DOHH2 (cell line): ENCODE measurements around the gene SLC30A1.
A peak's percentile ranks its signal among the peaks of the same experiment; 100 is the strongest.

Experiments used
- H3F3A ChIP-seq: fragments of 200-600 bp; sonication (generic), shearing (Covaris generic); 2 replicates; pipeline ENCODE4 v1.6.0; 2016; ENCODE audit warnings: antibody characterized with exemption, mild to moderate bottlenecking; ENCODE audit not compliant: control insufficient read depth, insufficient read depth
- H3K27ac ChIP-seq: fragments of 200-600 bp; sonication (generic); 2 replicates; pipeline ENCODE4 v1.5.1; 2014; ENCODE audit warnings: low read depth, mild to moderate bottlenecking, low read length, moderate library complexity
- H3K27me3 ChIP-seq: fragments of 200-600 bp; sonication (generic); 2 replicates; pipeline ENCODE4 v1.6.1; 2014; ENCODE audit warnings: mild to moderate bottlenecking, low read length, mixed read lengths; ENCODE audit not compliant: control insufficient read depth
- H3K36me3 ChIP-seq: fragments of 200-600 bp; sonication (generic); 2 replicates; pipeline ENCODE4 v1.6.1; 2014; ENCODE audit warnings: mild to moderate bottlenecking, low read length, moderate library complexity, mixed read lengths; ENCODE audit not compliant: control insufficient read depth
- H3K4me1 ChIP-seq: fragments of 200-600 bp; sonication (generic); 2 replicates; pipeline ENCODE4 v1.6.1; 2014; ENCODE audit warnings: mild to moderate bottlenecking, low read length, mixed read lengths; ENCODE audit not compliant: control insufficient read depth
- H3K4me2 ChIP-seq: fragments of 200-600 bp; sonication (generic); 2 replicates; pipeline ENCODE4 v1.6.0; 2014; ENCODE audit warnings: mild to moderate bottlenecking, low read length, moderate library complexity
- H3K4me3 ChIP-seq: fragments of 200-600 bp; sonication (generic); 2 replicates; pipeline ENCODE4 v1.5.1; 2014; ENCODE audit warnings: mild to moderate bottlenecking, low read length, mixed read lengths
- H3K79me2 ChIP-seq: fragments of 200-600 bp; sonication (generic); 2 replicates; pipeline ENCODE4 v1.6.1; 2014; ENCODE audit warnings: mild to moderate bottlenecking, low read length, mixed read lengths; ENCODE audit not compliant: control insufficient read depth
- H3K9me2 ChIP-seq: fragments of 200-600 bp; sonication (generic); replicated peaks from 2 replicates; pipeline ENCODE4 v1.6.1; 2014; ENCODE audit warnings: mild to moderate bottlenecking, low read length, mixed read lengths; ENCODE audit not compliant: control insufficient read depth
- H3K9me3 ChIP-seq: fragments of 200-600 bp; sonication (generic); 2 replicates; pipeline ENCODE4 v1.6.1; 2014; ENCODE audit warnings: antibody characterized with exemption, low read length, mixed read lengths; ENCODE audit not compliant: control insufficient read depth, insufficient read depth
- H4K20me1 ChIP-seq: fragments of 200-600 bp; sonication (generic); 2 replicates; pipeline ENCODE4 v1.6.0; 2014; ENCODE audit warnings: low read depth, mild to moderate bottlenecking, antibody characterized with exemption, low read length, moderate library complexity; ENCODE audit not compliant: control insufficient read depth, insufficient read depth
- CTCF ChIP-seq: fragments of 200-600 bp; sonication (generic); IDR thresholded peaks from one replicate; pipeline ENCODE4 v1.5.1; 2014; ENCODE audit warnings: antibody characterized with exemption, mild to moderate bottlenecking, low read depth, low read length; ENCODE audit not compliant: poor library complexity, severe bottlenecking
- EZH2phosphoT487 ChIP-seq: fragments of 200-600 bp; sonication (generic); IDR thresholded peaks from 2 replicates; pipeline ENCODE4 v1.6.1; 2017; ENCODE audit warnings: borderline replicate concordance, mild to moderate bottlenecking, antibody characterized with exemption, low read length, moderate library complexity, mixed read lengths

The SLC30A1 gene

GRCh38 chr1:211591980-211592493, 13.1 kb upstream of the SLC30A1 start:
- no peaks in the 10 kb centered on the region for H3K79me2 ChIP-seq

GRCh38 chr1:211589782-211590721, 11.1 kb upstream of the SLC30A1 start:
- no peak overlapping the region for H3K27ac ChIP-seq
- no peak overlapping the region for H3K4me3 ChIP-seq
- H3K36me3 ChIP-seq: no peaks in the 10 kb centered on the region
- peak overlapping the region; percentile 30 for H3K4me2 ChIP-seq
- no peaks in the 10 kb centered on the region for H3K9me2 ChIP-seq
- no peaks in the 10 kb centered on the region for H4K20me1 ChIP-seq
- no peaks in the 10 kb centered on the region for H3F3A ChIP-seq
- H3K4me1 ChIP-seq: peaks cover 14% of the 10 kb centered on the region
- no peaks in the 10 kb centered on the region for H3K9me3 ChIP-seq
- H3K79me2 ChIP-seq: no peaks in the 10 kb centered on the region
- H3K27me3 ChIP-seq: no peaks in the 10 kb centered on the region
- TF ChIP-seq EZH2phosphoT487 (no peak), CTCF (no peak)

More at GRCh38 chr1:211591980-211592493, 13.1 kb upstream of the SLC30A1 start:
- no peaks in the 10 kb centered on the region for H3K9me3 ChIP-seq
- H3K36me3 ChIP-seq: no peaks in the 10 kb centered on the region
- peaks cover 7% of the 10 kb centered on the region; the same call in 1 of the 2 replicates for H3K27me3 ChIP-seq
- no peaks in the 10 kb centered on the region for H3K9me2 ChIP-seq
- H3F3A ChIP-seq: no peaks in the 10 kb centered on the region
- H4K20me1 ChIP-seq: no peaks in the 10 kb centered on the region
- no peak overlapping the region for H3K4me2 ChIP-seq
- no peak overlapping the region for H3K27ac ChIP-seq
- H3K4me3 ChIP-seq: no peak overlapping the region
- H3K4me1 ChIP-seq: peaks cover 14% of the 10 kb centered on the region
- TF ChIP-seq EZH2phosphoT487: no peak
- TF ChIP-seq CTCF: no peak

GRCh38 chr1:211588711-211589110, 9.8 kb upstream of the SLC30A1 start:
- TF ChIP-seq CTCF (no peak), EZH2phosphoT487 (no peak)
- Histone ChIP-seq H3K4me1 (peaks cover 14% of the 10 kb centered on the region), H4K20me1 (no peaks in the 10 kb centered on the region), H3K79me2 (no peaks in the 10 kb centered on the region), H3K27ac (no peak overlapping the region), H3K9me3 (no peaks in the 10 kb centered on the region), H3K4me3 (no peak overlapping the region), H3K27me3 (no peaks in the 10 kb centered on the region), H3K4me2 (no peak overlapping the region), H3K9me2 (no peaks in the 10 kb centered on the region), H3K36me3 (no peaks in the 10 kb centered on the region), H3F3A (no peaks in the 10 kb centered on the region)
